Right lobe of liver (tissue), 4 donors: ENCODE data around the gene PRICKLE4.

Experiments used
- CTCF ChIP-seq, 4 donors: fragments of 200-600 bp in 3 of 4; fragments of 450-650 bp in 1 of 4; IDR thresholded peaks; one replicate each; pipeline versions ENCODE4 v1.5.1 to v1.8.0; 2016 to 2022; ENCODE audit warnings: antibody characterized with exemption in 4 of 4, mild to moderate bottlenecking in 2 of 4
- POLR2A ChIP-seq: fragments of 450-650 bp; IDR thresholded peaks from one replicate; pipeline ENCODE4 v1.6.1; 2017; ENCODE audit warnings: antibody characterized with exemption, mild to moderate bottlenecking
- donor health status: DM: no; HTN: no; CAD: no.
- donor health status: DM: no; HTN: no; CAD: no.
- donor health status: DM: no; HTN: yes; CAD: no.

- TF ChIP-seq CTCF (IDR thresholded peaks at IDR 0.05): no peak
- TF ChIP-seq POLR2A: no peak
Measured at GRCh38 chr6:41814629-41815028, 34.0 kb downstream of the PRICKLE4 start.
